ENCODE data around the gene GAS5.
A peak's percentile ranks its signal among the peaks of the same experiment; 100 is the strongest.
"Not testable (repeated sequence)": the region's sequence is repeated elsewhere in the genome, so short reads cannot be mapped to it uniquely, and the experiment has no call there.

GAS5 gene

GRCh38 chr1:173867753-173868265 is at the start of gene GAS5:
Gene GAS5, minus strand, starts transcription at chr1:173867989.
- peak; percentile 100 for DNase-seq (ENCODE audit: low read depth)

GRCh38 chr1:173917149-173917548 is 49.4 kb upstream of the GAS5 start, which contains the start of gene SERPINC1:
Gene SERPINC1, minus strand, starts transcription at chr1:173917327. Its CDS starts 68 bp downstream, at chr1:173917259.
- no peak for DNase-seq (ENCODE audit: low read depth)

GRCh38 chr1:173916667-173917066 is 48.9 kb upstream of the GAS5 start:
- no peak for DNase-seq (ENCODE audit: low read depth)

- DNase-seq (ENCODE audit: low read depth): no peak
Observed at GRCh38 chr1:173915596-173915995, 47.8 kb upstream of the GAS5 start.

GRCh38 chr1:173914366-173914871 is 46.6 kb upstream of the GAS5 start:
- no peak for DNase-seq (ENCODE audit: low read depth)

GRCh38 chr1:173913111-173913510 is 45.3 kb upstream of the GAS5 start:
- no peak for DNase-seq (ENCODE audit: low read depth)

- no peak for DNase-seq (ENCODE audit: low read depth)
Observed at GRCh38 chr1:173903827-173904531, 36.2 kb upstream of the GAS5 start.

- DNase-seq (ENCODE audit: low read depth): no peak
Observed at GRCh38 chr1:173900992-173901391, 33.2 kb upstream of the GAS5 start.

- no peak for DNase-seq (ENCODE audit: low read depth)
Observed at GRCh38 chr1:173900427-173900826, 32.6 kb upstream of the GAS5 start.

- DNase-seq (ENCODE audit: low read depth): no peak
Observed at GRCh38 chr1:173894189-173894588, 26.4 kb upstream of the GAS5 start.

GRCh38 chr1:173893611-173894010 is 25.8 kb upstream of the GAS5 start:
- no peak for DNase-seq (ENCODE audit: low read depth)

- DNase-seq (ENCODE audit: low read depth): no peak
Observed at GRCh38 chr1:173889885-173890284, 22.1 kb upstream of the GAS5 start.

GRCh38 chr1:173888749-173889148 is 21.0 kb upstream of the GAS5 start:
- DNase-seq (ENCODE audit: low read depth): no peak

- DNase-seq (ENCODE audit: low read depth): no peak
Observed at GRCh38 chr1:173887627-173888026, 19.8 kb upstream of the GAS5 start.

GRCh38 chr1:173886746-173887611 is 19.2 kb upstream of the GAS5 start:
- DNase-seq (ENCODE audit: low read depth): no peak

- no peak for DNase-seq (ENCODE audit: low read depth)
Observed at GRCh38 chr1:173884701-173885100, 16.9 kb upstream of the GAS5 start.

GRCh38 chr1:173881117-173881516 is 13.3 kb upstream of the GAS5 start:
- not testable (repeated sequence) for DNase-seq (ENCODE audit: low read depth)

- no peak for DNase-seq (ENCODE audit: low read depth)
Observed at GRCh38 chr1:173878251-173878650, 10.5 kb upstream of the GAS5 start.

GRCh38 chr1:173876732-173877131 is 8.9 kb upstream of the GAS5 start:
- DNase-seq (ENCODE audit: low read depth): no peak

- DNase-seq (ENCODE audit: low read depth): no peak
Observed at GRCh38 chr1:173871500-173871899, 3.7 kb upstream of the GAS5 start.

GRCh38 chr1:173871091-173871490 is 3.3 kb upstream of the GAS5 start:
- DNase-seq (ENCODE audit: low read depth): no peak

GRCh38 chr1:173870252-173871075 is 2.7 kb upstream of the GAS5 start:
- DNase-seq (ENCODE audit: low read depth): peak; percentile 17

Data from T-helper 22 cell (primary cell).